ENCODE data around the gene TBPL1.

Gene TBPL1

GRCh38 chr6:133969285-133969920 lies 16.4 kb downstream of the TBPL1 start:
- no peaks in the 10 kb centered on the region for H3K9me2 ChIP-seq (replicated peaks; ENCODE audit: insufficient read depth, low read length)
- H3K36me3 ChIP-seq (replicated peaks; ENCODE audit: insufficient read depth, low read length), result no peaks in the 10 kb centered on the region
- H3K9me3 ChIP-seq (replicated peaks; ENCODE audit: insufficient read depth, low read length), result no peaks in the 10 kb centered on the region
- H3F3A ChIP-seq (ENCODE audit: insufficient read depth, low read length), result 0 out of 2 replicates have a peak, but pooled peaks cover 4% of the 10 kb centered on the region
- no peak overlapping the region for H3K27ac ChIP-seq (ENCODE audit: low read length)
- H3K79me2 ChIP-seq (ENCODE audit: low read length), result peaks cover 43% of the 10 kb centered on the region
- no peaks in the 10 kb centered on the region for H3K27me3 ChIP-seq (replicated peaks; ENCODE audit: insufficient read depth, low read length)
- 0 out of 2 replicates have a peak, but pooled peaks cover 9% of the 10 kb centered on the region for H3K4me1 ChIP-seq (ENCODE audit: low read length)
- no peak for DNase-seq
- no peak overlapping the region for H3K9ac ChIP-seq (ENCODE audit: low read length)
- no peak overlapping the region for H2AFZ ChIP-seq (ENCODE audit: low read length)
- H4K20me1 ChIP-seq (ENCODE audit: insufficient read depth, low read length), result no peaks in the 10 kb centered on the region
- TF ChIP-seq CTCF (IDR thresholded peaks at IDR 0.05; ENCODE audit: low read length) (no peak), EZH2 (optimal IDR thresholded peaks at IDR 0.05; ENCODE audit: low read depth, low read length) (no peak), EZH2phosphoT487 (IDR thresholded peaks at IDR 0.05; ENCODE audit: low read length) (no peak)
- H3K4me3 ChIP-seq (ENCODE audit: low read length), result no peak overlapping the region
- peak overlapping the region; percentile 18; the same call in 1 of the 2 replicates for H3K4me2 ChIP-seq (ENCODE audit: low read depth, low read length)

GRCh38 chr6:133969921-133970295 lies 16.9 kb downstream of the TBPL1 start:
- 0 out of 2 replicates have a peak, but pooled peaks cover 9% of the 10 kb centered on the region for H3K4me1 ChIP-seq (ENCODE audit: low read length)
- no peak overlapping the region for H3K27ac ChIP-seq (ENCODE audit: low read length)
- no peaks in the 10 kb centered on the region for H3K27me3 ChIP-seq (replicated peaks; ENCODE audit: insufficient read depth, low read length)
- TF ChIP-seq EZH2phosphoT487 (IDR thresholded peaks at IDR 0.05; ENCODE audit: low read length) (no peak), CTCF (IDR thresholded peaks at IDR 0.05; ENCODE audit: low read length) (no peak), EZH2 (optimal IDR thresholded peaks at IDR 0.05; ENCODE audit: low read depth, low read length) (no peak)
- no peak overlapping the region for H2AFZ ChIP-seq (ENCODE audit: low read length)
- no peaks in the 10 kb centered on the region for H3K36me3 ChIP-seq (replicated peaks; ENCODE audit: insufficient read depth, low read length)
- H3K79me2 ChIP-seq (ENCODE audit: low read length), result peaks cover 43% of the 10 kb centered on the region
- no peak for DNase-seq
- H3K9me3 ChIP-seq (replicated peaks; ENCODE audit: insufficient read depth, low read length), result no peaks in the 10 kb centered on the region
- H3K9me2 ChIP-seq (replicated peaks; ENCODE audit: insufficient read depth, low read length), result no peaks in the 10 kb centered on the region
- no peak overlapping the region for H3K9ac ChIP-seq (ENCODE audit: low read length)
- H3K4me3 ChIP-seq (ENCODE audit: low read length), result no peak overlapping the region
- no peak overlapping the region for H3K4me2 ChIP-seq (ENCODE audit: low read depth, low read length)
- H3F3A ChIP-seq (ENCODE audit: insufficient read depth, low read length), result 0 out of 2 replicates have a peak, but pooled peaks cover 4% of the 10 kb centered on the region
- H4K20me1 ChIP-seq (ENCODE audit: insufficient read depth, low read length), result no peaks in the 10 kb centered on the region

GRCh38 chr6:133971861-133972260 lies 18.8 kb downstream of the TBPL1 start:
- H3K4me2 ChIP-seq (ENCODE audit: low read depth, low read length), result no peak overlapping the region
- H3K9me2 ChIP-seq (replicated peaks; ENCODE audit: insufficient read depth, low read length), result no peaks in the 10 kb centered on the region
- no peak for DNase-seq
- H3K27me3 ChIP-seq (replicated peaks; ENCODE audit: insufficient read depth, low read length), result no peaks in the 10 kb centered on the region
- H3K9ac ChIP-seq (ENCODE audit: low read length), result no peak overlapping the region
- no peaks in the 10 kb centered on the region for H3K9me3 ChIP-seq (replicated peaks; ENCODE audit: insufficient read depth, low read length)
- H3K36me3 ChIP-seq (replicated peaks; ENCODE audit: insufficient read depth, low read length), result no peaks in the 10 kb centered on the region
- 0 out of 2 replicates have a peak, but pooled peaks cover 4% of the 10 kb centered on the region for H3K4me1 ChIP-seq (ENCODE audit: low read length)
- H2AFZ ChIP-seq (ENCODE audit: low read length), result no peak overlapping the region
- H3K4me3 ChIP-seq (ENCODE audit: low read length), result no peak overlapping the region
- H3K79me2 ChIP-seq (ENCODE audit: low read length), result peaks cover 34% of the 10 kb centered on the region
- TF ChIP-seq EZH2phosphoT487 (IDR thresholded peaks at IDR 0.05; ENCODE audit: low read length) (no peak), EZH2 (optimal IDR thresholded peaks at IDR 0.05; ENCODE audit: low read depth, low read length) (no peak), CTCF (IDR thresholded peaks at IDR 0.05; ENCODE audit: low read length) (no peak)
- no peaks in the 10 kb centered on the region for H3F3A ChIP-seq (ENCODE audit: insufficient read depth, low read length)
- H3K27ac ChIP-seq (ENCODE audit: low read length), result no peak overlapping the region
- H4K20me1 ChIP-seq (ENCODE audit: insufficient read depth, low read length), result no peaks in the 10 kb centered on the region
